ENCODE measurements around the gene PLEKHG4. TPM values are rescaled to one million over a fixed set of nuclear protein-coding genes. Genes with fewer than 3 reads are reported as not detected.

PLEKHG4 gene, protein sequence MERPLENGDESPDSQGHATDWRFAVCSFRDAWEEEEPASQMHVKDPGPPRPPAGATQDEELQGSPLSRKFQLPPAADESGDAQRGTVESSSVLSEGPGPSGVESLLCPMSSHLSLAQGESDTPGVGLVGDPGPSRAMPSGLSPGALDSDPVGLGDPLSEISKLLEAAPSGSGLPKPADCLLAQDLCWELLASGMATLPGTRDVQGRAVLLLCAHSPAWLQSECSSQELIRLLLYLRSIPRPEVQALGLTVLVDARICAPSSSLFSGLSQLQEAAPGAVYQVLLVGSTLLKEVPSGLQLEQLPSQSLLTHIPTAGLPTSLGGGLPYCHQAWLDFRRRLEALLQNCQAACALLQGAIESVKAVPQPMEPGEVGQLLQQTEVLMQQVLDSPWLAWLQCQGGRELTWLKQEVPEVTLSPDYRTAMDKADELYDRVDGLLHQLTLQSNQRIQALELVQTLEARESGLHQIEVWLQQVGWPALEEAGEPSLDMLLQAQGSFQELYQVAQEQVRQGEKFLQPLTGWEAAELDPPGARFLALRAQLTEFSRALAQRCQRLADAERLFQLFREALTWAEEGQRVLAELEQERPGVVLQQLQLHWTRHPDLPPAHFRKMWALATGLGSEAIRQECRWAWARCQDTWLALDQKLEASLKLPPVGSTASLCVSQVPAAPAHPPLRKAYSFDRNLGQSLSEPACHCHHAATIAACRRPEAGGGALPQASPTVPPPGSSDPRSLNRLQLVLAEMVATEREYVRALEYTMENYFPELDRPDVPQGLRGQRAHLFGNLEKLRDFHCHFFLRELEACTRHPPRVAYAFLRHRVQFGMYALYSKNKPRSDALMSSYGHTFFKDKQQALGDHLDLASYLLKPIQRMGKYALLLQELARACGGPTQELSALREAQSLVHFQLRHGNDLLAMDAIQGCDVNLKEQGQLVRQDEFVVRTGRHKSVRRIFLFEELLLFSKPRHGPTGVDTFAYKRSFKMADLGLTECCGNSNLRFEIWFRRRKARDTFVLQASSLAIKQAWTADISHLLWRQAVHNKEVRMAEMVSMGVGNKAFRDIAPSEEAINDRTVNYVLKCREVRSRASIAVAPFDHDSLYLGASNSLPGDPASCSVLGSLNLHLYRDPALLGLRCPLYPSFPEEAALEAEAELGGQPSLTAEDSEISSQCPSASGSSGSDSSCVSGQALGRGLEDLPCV
- total RNA-seq, result 23.6 and 37.7 TPM in 2 replicates
- 9.9 and 11.5 TPM in 2 replicates for polyA plus RNA-seq
- polyA plus RNA-seq (2012), result 13.2 and 15.2 TPM in 2 replicates
- polyA minus RNA-seq (ENCODE audit: low replicate concordance), result 71.0 and 99.7 TPM in 2 replicates

DNA sequence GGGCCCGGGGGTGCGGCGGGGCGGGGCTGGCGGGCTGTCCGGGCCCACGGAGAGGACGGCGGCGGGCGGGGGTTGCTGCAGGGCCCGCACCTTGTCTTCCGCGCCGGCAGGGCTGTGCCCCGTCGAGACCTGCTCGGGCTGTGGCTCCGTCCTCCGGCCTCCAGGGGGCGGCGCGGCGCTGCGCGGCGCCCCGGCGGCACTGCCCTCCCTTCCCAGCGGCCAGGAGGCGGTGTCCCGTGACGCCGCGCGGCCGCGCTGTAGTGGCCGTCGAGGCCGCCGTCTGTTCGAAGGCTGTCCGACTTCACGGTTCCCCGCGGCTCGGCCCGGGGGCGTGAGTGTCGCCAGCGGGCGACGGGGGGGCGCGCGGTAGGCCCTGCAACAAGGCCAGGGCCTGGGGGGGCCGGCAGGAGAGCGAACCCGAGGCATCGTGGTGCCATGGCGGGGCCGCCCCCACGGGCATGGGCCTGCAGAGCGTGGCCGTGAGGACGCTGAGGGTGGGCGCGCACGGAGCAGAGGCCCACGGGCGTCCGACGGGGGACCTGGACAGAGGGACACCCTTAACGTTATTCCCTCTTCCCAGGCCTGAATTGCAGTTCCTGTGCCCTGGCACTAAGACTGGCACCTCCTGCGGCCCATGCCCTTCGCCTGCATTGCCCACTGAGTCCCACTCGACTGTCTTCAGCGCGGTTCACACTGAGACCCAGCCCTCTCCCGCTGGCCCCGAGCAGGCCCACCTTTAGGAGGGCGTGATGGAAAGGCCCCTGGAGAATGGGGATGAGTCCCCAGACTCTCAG, at the start of gene PLEKHG4:
Gene PLEKHG4, plus strand, starts transcription at position 237 of the 794 bp plus-strand sequence. Its CDS starts 513 bp downstream, at position 750.
- no peak for TF ChIP-seq EZH2 (IDR thresholded peaks at IDR 0.05; ENCODE audit: low read length, missing control alignments)
- TF ChIP-seq, protein P1, sequence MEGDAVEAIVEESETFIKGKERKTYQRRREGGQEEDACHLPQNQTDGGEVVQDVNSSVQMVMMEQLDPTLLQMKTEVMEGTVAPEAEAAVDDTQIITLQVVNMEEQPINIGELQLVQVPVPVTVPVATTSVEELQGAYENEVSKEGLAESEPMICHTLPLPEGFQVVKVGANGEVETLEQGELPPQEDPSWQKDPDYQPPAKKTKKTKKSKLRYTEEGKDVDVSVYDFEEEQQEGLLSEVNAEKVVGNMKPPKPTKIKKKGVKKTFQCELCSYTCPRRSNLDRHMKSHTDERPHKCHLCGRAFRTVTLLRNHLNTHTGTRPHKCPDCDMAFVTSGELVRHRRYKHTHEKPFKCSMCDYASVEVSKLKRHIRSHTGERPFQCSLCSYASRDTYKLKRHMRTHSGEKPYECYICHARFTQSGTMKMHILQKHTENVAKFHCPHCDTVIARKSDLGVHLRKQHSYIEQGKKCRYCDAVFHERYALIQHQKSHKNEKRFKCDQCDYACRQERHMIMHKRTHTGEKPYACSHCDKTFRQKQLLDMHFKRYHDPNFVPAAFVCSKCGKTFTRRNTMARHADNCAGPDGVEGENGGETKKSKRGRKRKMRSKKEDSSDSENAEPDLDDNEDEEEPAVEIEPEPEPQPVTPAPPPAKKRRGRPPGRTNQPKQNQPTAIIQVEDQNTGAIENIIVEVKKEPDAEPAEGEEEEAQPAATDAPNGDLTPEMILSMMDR (conservative IDR thresholded peaks at IDR 0.05 in 1 of 2, IDR thresholded peaks at IDR 0.05 in 1 of 2; ENCODE audit: low read depth in 1 of 2, low read length in 2 of 2), result peak; percentile 28 to 61
- H3K36me3 ChIP-seq (ENCODE audit: control insufficient read depth, insufficient read depth, low read length), result peaks cover 6% of the 10 kb centered on the region
- no peaks in the 10 kb centered on the region for H3K9me3 ChIP-seq (ENCODE audit: control insufficient read depth, insufficient read depth, low read depth, low read length)
- H3K4me1 ChIP-seq (ENCODE audit: control insufficient read depth, extremely low read depth, insufficient read depth, low read length), result peaks cover 16% of the 10 kb centered on the region
- H3K79me2 ChIP-seq (ENCODE audit: control insufficient read depth, insufficient read depth, low read length), result peaks cover 5% of the 10 kb centered on the region
- no peaks in the 10 kb centered on the region for H3K27me3 ChIP-seq (ENCODE audit: control insufficient read depth, insufficient read depth, low read length)
- peak within 1 kb of the TSS; percentile 46 to 72 (median 70) for H3K4me3 ChIP-seq (replicated peaks in 1 of 4; ENCODE audit: control extremely low read depth in 1 of 4, insufficient read depth in 1 of 4, low read depth in 3 of 4, low read length in 4 of 4)
- no peaks in the 10 kb centered on the region for H4K20me1 ChIP-seq (ENCODE audit: control insufficient read depth, extremely low read depth, insufficient read depth, low read length)
- peak within 1 kb of the TSS; percentile 94 for H3K27ac ChIP-seq (ENCODE audit: insufficient read depth, low read length)
- DNase-seq (ENCODE audit: low read depth in 2 of 2), result peak; percentile 63 to 72
- peak within 1 kb of the TSS; percentile 5 for H2AFZ ChIP-seq (ENCODE audit: low read length)
- H3K4me2 ChIP-seq (ENCODE audit: extremely low read depth, insufficient read depth, low read length), result peak within 1 kb of the TSS; percentile 99
- H3K9ac ChIP-seq (ENCODE audit: insufficient read depth, low read length), result peak within 1 kb of the TSS; percentile 70

DNA sequence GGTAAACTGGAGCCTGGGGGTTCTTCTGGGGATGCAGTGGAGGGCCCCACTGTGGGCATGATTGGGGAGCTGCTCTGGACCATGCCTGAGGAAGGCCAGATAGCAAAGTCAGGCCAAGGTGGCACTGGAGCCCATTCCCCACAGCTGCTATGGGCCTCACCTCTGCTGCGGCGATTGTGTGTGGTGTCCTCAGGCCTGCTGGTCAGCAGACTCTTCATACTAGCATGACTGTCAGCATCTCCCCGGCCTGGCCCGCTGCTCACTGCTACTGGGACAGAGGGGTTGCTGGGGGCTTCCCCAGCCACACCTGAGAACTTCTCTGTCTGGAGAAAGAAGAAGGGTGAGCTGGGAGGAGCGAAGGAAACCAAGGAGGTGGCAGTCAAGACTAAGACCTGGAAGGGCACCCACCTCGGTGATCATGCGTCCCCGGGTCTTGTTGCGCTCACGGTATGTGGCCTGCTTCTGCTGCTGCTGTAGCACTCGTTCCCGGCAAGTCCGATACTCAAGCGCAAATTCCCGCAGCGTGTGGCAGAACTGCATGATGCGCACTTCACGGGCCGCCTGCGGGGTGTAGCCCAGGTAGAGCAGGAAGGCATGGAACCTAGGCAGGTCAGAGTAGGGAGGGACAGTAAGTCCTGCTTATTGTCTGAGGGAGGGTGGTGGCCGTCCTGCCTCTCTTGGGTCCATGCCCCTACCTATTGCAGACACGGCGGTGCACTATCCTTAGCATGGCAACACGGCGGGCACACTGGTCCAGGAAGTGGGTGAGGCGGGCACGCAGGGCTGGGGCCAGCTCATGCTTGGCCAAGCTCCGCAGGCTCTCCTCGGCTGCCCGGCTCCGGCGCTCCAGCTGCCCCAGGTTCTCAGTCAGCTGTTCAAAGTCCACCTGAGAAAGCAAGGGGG, 49.2 kb upstream of the PLEKHG4 start:
- peaks cover 24% of the 10 kb centered on the region for H3K79me2 ChIP-seq (ENCODE audit: control insufficient read depth, insufficient read depth, low read length)
- peaks cover 43% of the 10 kb centered on the region for H3K36me3 ChIP-seq (ENCODE audit: control insufficient read depth, insufficient read depth, low read length)

More for the DNA sequence above, 49.2 kb upstream of the PLEKHG4 start:
- DNase-seq (ENCODE audit: low read depth in 2 of 2), result no peak
- no peak overlapping the region for H3K4me3 ChIP-seq (replicated peaks in 1 of 4; ENCODE audit: control extremely low read depth in 1 of 4, insufficient read depth in 1 of 4, low read depth in 3 of 4, low read length in 4 of 4)
- no peak overlapping the region for H2AFZ ChIP-seq (ENCODE audit: low read length)
- H3K4me1 ChIP-seq (ENCODE audit: control insufficient read depth, extremely low read depth, insufficient read depth, low read length), result peaks cover 6% of the 10 kb centered on the region
- no peak overlapping the region for H3K27ac ChIP-seq (ENCODE audit: insufficient read depth, low read length)
- H3K27me3 ChIP-seq (ENCODE audit: control insufficient read depth, insufficient read depth, low read length), result no peaks in the 10 kb centered on the region
- H3K4me2 ChIP-seq (ENCODE audit: extremely low read depth, insufficient read depth, low read length), result no peak overlapping the region
- H4K20me1 ChIP-seq (ENCODE audit: control insufficient read depth, extremely low read depth, insufficient read depth, low read length), result no peaks in the 10 kb centered on the region
- no peak overlapping the region for H3K9ac ChIP-seq (ENCODE audit: insufficient read depth, low read length)
- no peaks in the 10 kb centered on the region for H3K9me3 ChIP-seq (ENCODE audit: control insufficient read depth, insufficient read depth, low read depth, low read length)
- no peak for TF ChIP-seq EZH2 (IDR thresholded peaks at IDR 0.05; ENCODE audit: low read length, missing control alignments)
- TF ChIP-seq, protein P1 (conservative IDR thresholded peaks at IDR 0.05 in 1 of 2, IDR thresholded peaks at IDR 0.05 in 1 of 2; ENCODE audit: low read depth in 1 of 2, low read length in 2 of 2), result no peak
